SK-N-MC (cell line): ENCODE results near the gene RABGEF1.
"Not testable (repeated sequence)": the region's sequence is repeated elsewhere in the genome, so short reads cannot be mapped to it uniquely, and the experiment has no call there.

Source experiments
- DNase-seq: peaks from one replicate; pipeline ENCODE4 v3.0.0-alpha.2; 2011; ENCODE audit warnings: low read depth, low spot score
- H3K27ac ChIP-seq: fragments of 200-600 bp; sonication (generic); 2 replicates; pipeline ENCODE4 v1.5.1; 2016; ENCODE audit warnings: mixed run types
- H3K36me3 ChIP-seq: fragments of 200-600 bp; sonication (generic); 2 replicates; pipeline ENCODE4 v1.6.1; 2017; ENCODE audit warnings: antibody characterized with exemption, low read length, mixed read lengths; ENCODE audit not compliant: insufficient read depth
- H3K4me3 ChIP-seq: fragments of 200-600 bp; sonication (generic); 2 replicates; pipeline ENCODE4 v1.5.1; 2016
- H3K9ac ChIP-seq: fragments of 200-600 bp; sonication (generic); 2 replicates; pipeline ENCODE4 v1.8.0; 2017; ENCODE audit warnings: mixed run types, mixed read lengths; ENCODE audit not compliant: insufficient read length
- H3K9me3 ChIP-seq: fragments of 200-600 bp; sonication (generic); 2 replicates; pipeline ENCODE4 v1.6.1; 2017; ENCODE audit warnings: low read depth, mild to moderate bottlenecking, antibody characterized with exemption, low read length, moderate library complexity, mixed read lengths
- EZH2 ChIP-seq: fragments of 200-600 bp; sonication (generic); IDR thresholded peaks from one replicate; pipeline ENCODE4 v1.6.1; 2017; ENCODE audit warnings: antibody characterized with exemption
- FOXP2 ChIP-seq: optimal IDR thresholded peaks from 2 replicates; pipeline ENCODE3; 2011; ENCODE audit warnings: mild to moderate bottlenecking, moderate library complexity; ENCODE audit not compliant: insufficient read depth; ENCODE audit errors: extremely low read length, control extremely low read depth
- POLR2AphosphoS5 ChIP-seq: IDR thresholded peaks from 2 replicates; pipeline ENCODE4 v1.6.1; 2012; ENCODE audit warnings: mild to moderate bottlenecking, low read depth, low read length, borderline replicate concordance

The RABGEF1 gene

DNA sequence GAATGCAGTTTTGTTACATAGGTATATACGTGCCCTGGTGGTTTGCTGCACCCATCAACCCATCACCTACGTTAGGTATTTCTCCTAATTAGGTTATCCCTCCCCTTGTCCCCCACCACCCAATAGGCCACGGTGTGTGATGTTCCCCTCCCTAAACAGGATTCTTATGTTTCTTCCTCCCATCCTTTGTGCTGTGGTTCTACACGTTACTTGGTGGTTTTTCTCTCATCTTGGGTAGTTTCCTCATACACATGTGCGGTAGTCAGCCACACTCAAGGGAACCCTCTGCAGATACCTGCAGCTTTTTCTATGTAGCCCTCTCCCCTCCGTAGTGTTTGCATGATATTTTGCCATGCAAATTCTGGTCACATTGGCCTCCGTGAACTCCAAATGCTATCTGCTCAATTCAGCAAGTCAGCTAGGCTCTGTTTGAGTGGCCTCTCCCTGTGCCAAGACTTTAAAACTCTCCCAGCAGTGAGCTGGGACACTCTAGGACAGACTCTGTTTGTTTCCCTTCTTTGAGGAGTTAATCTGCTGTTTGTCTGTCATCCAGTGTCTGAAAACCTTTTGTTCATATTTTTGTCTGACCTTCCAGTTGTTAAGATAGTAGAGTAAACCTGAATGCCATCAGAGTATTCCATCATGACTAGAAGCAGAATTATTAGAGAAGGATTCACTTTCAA lies 41.0 kb downstream of the RABGEF1 start:
- Histone ChIP-seq H3K36me3 (peaks cover 22% of the 10 kb centered on the region), H3K4me3 (no peak overlapping the region), H3K9me3 (no peaks in the 10 kb centered on the region), H3K9ac (no peak overlapping the region), H3K27ac (no peak overlapping the region)
- TF ChIP-seq FOXP2 (no peak), EZH2 (no peak), POLR2AphosphoS5 (no peak)
- DNase-seq: no peak

DNA sequence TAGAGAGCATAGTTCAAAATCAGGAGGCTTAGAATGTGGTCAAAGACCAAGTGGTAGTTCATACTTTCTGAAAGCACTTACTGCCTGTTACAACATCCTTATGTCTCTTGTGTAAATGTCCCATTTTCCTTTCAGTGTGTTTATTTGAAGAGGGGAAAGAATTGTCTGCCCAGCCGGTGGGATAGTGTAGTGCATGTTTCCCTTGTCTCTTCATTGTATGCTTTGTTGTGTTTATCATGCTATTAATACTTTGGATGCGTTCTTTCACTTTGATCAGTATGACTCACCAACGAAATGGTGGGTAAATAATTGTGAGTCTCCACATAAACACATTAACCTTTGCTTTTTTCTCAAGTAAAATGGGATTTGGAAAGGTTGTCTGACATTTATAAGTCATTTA lies 42.3 kb downstream of the RABGEF1 start:
- not testable (repeated sequence) for DNase-seq, H3K4me3 ChIP-seq, H3K9me3 ChIP-seq, H3K9ac ChIP-seq, H3K27ac ChIP-seq
- peaks cover 16% of the 10 kb centered on the region; the same call in 1 of the 2 replicates for H3K36me3 ChIP-seq

DNA sequence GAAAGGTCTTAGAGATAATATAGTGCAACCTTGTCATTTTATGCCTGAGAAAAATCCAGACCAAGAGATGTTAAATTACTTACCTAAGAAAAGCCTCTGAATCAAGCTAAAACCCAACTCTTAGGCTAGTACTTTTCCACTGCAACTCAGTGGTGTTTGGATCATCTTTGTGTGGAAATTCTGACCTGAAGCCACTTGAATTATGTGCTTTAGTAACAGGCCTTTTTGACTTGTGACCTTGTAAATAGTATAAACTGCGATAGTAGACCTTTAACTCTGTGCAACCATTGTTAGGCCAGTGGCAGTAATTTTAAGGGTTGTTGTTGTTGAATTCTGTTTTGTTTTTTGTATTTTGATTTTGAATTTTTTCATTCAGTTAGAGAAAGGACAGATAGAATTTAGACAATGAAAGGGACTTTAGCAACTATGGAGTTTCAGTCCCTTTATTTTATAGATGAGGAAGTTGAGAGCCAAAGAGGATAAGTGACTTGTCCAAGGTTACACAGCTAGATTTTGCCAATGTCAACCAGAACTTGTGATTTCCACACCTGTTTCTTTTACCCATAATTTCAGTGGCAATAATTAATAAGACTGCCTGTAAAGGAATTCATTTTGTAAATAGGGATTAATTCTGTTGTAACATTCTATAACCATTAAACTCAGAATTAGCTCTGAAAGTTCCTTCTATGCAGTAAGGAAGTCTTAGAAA lies 43.5 kb downstream of the RABGEF1 start:
- H3K27ac ChIP-seq, H3K9me3 ChIP-seq, H3K4me3 ChIP-seq, DNase-seq, H3K9ac ChIP-seq: not testable (repeated sequence)
- peaks cover 16% of the 10 kb centered on the region; the same call in 1 of the 2 replicates for H3K36me3 ChIP-seq

DNA sequence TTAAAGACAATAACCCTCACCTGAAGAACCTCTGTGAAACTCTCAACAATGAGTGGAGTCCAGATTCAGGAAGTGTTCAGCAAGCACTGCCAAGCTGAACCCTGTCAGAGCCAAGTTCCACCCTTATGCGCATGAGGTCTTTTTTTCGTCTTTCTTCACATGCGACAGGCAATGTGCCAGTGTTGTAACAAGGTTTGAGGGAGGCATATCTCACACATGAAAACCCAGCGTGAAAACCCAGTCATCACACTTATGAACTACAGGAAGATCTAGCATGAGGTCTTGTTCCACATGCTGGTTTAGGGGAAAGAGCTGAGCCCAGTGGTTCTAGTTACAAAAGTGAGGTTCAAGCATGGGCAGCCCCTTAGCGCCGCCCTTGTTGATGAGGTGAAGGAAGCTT lies 49.7 kb downstream of the RABGEF1 start:
- Histone ChIP-seq H3K9ac (no peak overlapping the region), H3K9me3 (no peaks in the 10 kb centered on the region), H3K4me3 (no peak overlapping the region), H3K36me3 (peaks cover 5% of the 10 kb centered on the region), H3K27ac (no peak overlapping the region)
- no peak for TF ChIP-seq EZH2
- TF ChIP-seq POLR2AphosphoS5: no peak
- DNase-seq: no peak

DNA sequence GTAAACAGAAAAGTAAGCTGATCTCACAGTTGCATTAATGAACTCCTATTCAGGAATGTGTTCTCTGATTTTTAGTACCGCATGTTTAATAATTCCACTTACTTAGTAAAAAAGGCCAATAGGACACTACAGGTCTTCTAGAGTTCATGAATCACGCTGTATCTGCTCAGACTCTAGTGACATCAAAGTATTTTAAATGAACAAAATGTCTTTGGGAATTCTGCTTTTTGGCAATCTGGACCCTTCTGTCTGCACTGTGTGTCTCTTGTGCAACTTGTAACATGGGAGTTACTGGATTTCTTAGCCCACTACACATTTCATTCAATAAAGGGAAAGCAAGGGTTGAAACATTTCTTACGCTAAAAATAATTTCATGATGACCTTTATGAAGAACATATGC lies 50.2 kb downstream of the RABGEF1 start:
- DNase-seq: no peak
- no peak overlapping the region for H3K27ac ChIP-seq
- TF ChIP-seq EZH2: no peak
- TF ChIP-seq POLR2AphosphoS5: no peak
- no peak for TF ChIP-seq FOXP2
- H3K36me3 ChIP-seq: peaks cover 4% of the 10 kb centered on the region
- no peaks in the 10 kb centered on the region for H3K9me3 ChIP-seq
- no peak overlapping the region for H3K9ac ChIP-seq
- H3K4me3 ChIP-seq: no peak overlapping the region

DNA sequence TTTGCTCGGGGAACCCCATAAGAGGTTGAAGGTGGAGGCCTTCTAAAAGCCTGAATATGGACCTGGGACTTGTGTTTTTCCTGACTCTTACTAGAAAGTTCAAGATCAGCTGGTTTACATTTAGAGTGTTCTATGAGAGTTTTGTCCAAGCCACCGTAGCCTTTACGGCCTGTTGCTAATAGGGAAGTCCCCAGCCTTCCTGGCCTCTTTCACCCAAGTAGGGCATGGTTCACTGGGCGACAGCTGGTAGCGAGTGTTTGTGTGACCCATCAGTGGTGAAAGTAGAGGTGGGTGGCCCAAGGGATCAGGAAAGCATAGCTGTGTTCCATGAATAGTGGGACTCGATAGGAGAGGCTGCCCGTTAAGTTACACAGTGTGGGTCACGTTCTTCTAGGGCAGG lies 60.1 kb downstream of the RABGEF1 start:
- H3K9ac ChIP-seq: no peak overlapping the region

DNA sequence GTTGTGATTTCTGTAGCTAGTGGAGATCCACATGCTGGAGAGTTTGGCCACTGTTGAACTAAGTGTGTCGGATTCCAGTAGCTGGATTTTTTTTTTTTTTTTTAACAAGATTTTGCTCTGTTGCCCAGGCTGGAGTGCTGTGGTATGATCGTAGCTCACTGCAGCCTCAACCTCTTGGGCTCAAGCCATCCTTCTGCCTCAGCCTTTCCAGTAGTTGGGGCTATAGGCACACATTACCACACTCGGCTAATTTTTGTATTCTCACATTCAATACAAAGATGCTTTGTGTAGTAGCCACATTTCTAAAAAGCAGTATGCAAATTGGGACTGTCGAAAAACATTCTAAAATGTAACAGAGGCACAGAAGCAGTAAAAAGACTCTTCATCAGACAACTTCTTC lies 63.5 kb downstream of the RABGEF1 start:
- Histone ChIP-seq H3K4me3 (no peak overlapping the region), H3K9me3 (no peaks in the 10 kb centered on the region), H3K9ac (no peak overlapping the region), H3K36me3 (peaks cover 22% of the 10 kb centered on the region; the same call in 1 of the 2 replicates), H3K27ac (no peak overlapping the region)
- no peak for DNase-seq
- no peak for TF ChIP-seq POLR2AphosphoS5
- TF ChIP-seq FOXP2: no peak
- TF ChIP-seq EZH2: no peak

More for the DNA sequence above, 60.1 kb downstream of the RABGEF1 start:
- peaks cover 8% of the 10 kb centered on the region; the same call in 1 of the 2 replicates for H3K36me3 ChIP-seq
- no peak for TF ChIP-seq EZH2
- TF ChIP-seq FOXP2: no peak
- no peak for TF ChIP-seq POLR2AphosphoS5
- no peaks in the 10 kb centered on the region for H3K9me3 ChIP-seq
- no peak for DNase-seq
- H3K4me3 ChIP-seq: no peak overlapping the region
- no peak overlapping the region for H3K27ac ChIP-seq

DNA sequence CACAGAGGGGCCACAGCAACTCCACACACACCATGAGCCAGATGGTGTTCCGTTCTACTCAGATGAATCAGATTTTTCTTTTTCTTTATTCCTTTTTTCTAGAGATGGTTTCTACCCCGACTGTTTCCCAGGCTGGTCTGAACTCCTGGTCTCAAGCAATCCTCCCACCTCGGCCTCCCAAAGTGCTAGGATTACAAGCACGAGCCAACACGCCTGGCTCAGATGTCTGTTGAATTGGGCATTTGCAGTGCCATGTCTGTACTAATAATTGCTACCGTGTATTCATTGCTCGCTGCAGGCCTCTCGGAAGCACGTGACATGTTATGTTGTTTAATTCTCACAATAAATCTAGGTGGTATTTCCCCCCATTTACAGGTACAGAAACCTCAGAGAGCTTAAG lies 67.2 kb downstream of the RABGEF1 start:
- H3K27ac ChIP-seq: no peak overlapping the region
- H3K9ac ChIP-seq: no peak overlapping the region
- H3K36me3 ChIP-seq: peaks cover 21% of the 10 kb centered on the region; the same call in 1 of the 2 replicates
- H3K4me3 ChIP-seq: no peak overlapping the region
- DNase-seq: no peak
- TF ChIP-seq FOXP2 (no peak), EZH2 (no peak)
- H3K9me3 ChIP-seq: no peaks in the 10 kb centered on the region

DNA sequence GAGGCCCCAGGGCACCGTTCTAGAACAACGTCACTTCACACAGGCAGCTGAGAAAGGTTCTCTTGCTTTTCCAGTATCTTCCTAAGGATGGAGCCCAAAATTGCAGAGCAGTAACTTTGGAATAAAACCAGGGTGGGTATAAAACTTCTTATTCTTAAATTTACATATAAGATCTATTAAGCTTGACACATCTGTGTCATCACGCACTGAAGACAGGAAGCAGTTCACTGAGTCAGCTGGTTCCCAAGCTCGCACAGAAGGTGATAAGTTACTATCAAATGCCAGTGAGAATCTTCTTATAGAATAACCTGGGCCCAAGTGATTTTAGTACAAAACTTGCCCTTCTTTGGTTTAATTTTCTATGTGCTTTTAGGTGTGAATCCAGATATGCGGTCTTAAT lies 70.2 kb downstream of the RABGEF1 start:
- Histone ChIP-seq H3K4me3 (no peak overlapping the region), H3K9ac (no peak overlapping the region), H3K9me3 (no peaks in the 10 kb centered on the region), H3K36me3 (peaks cover 21% of the 10 kb centered on the region; the same call in 1 of the 2 replicates), H3K27ac (no peak overlapping the region)
- DNase-seq: no peak
- no peak for TF ChIP-seq FOXP2
- TF ChIP-seq POLR2AphosphoS5: no peak
- TF ChIP-seq EZH2: no peak

DNA sequence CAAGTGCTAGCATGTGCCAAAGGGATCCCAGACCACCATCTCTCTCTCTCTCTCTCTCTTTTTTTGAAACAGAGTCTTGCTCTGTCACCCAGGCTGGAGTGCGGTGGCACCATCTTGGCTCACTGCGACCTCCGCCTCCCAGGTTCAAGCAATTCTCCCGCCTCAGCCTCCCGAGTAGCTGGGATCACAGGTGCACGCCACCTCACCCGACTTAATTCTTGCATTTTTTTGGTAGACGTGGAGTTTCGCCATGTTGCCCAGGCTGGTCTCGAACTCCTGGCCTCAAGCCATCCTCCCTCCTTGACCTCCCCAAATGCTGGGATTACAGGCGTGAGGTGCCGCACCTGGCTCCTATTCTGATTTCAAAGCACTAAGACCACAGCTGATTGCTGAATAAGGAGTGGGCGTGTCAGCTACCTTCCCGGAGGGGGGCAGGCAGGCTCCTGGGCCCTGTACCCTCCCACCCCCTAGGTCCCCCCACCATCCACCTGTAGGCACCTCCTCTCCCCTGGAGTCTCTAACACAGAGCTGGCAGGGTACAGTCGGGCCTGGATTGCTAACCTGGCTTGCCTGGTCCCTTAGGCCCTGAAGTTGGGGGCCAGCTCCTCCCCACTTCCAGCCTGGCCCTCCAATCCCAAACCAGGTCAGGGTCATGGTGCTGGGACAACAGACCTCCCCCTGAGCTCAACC lies 74.8 kb downstream of the RABGEF1 start:
- H3K4me3 ChIP-seq, H3K36me3 ChIP-seq, H3K9ac ChIP-seq, DNase-seq, H3K27ac ChIP-seq, H3K9me3 ChIP-seq: not testable (repeated sequence)
